GM18502 (cell line): ENCODE results near the gene RDH11.

Experiments
- ATAC-seq: cut with Tn5 transposase; IDR thresholded peaks from one replicate; pipeline ENCODE4 v1.9.1; 2021; ENCODE audit warnings: mild to moderate bottlenecking; ENCODE audit not compliant: unreplicated experiment, poor library complexity

Gene RDH11

GRCh38 chr14:67653651-67654280, 41.8 kb downstream of the RDH11 start:
- no peak for ATAC-seq

- no peak for ATAC-seq
These were observed 43.4 kb downstream of the RDH11 start for GRCh38 chr14:67652189-67652588.

- no peak for ATAC-seq
These were observed 44.9 kb downstream of the RDH11 start for GRCh38 chr14:67650694-67651093.

- ATAC-seq, result no peak
These were observed 45.4 kb downstream of the RDH11 start for GRCh38 chr14:67650151-67650550.

GRCh38 chr14:67646131-67646530, 49.4 kb downstream of the RDH11 start:
- ATAC-seq, result no peak

GRCh38 chr14:67645414-67645813, 50.1 kb downstream of the RDH11 start:
- no peak for ATAC-seq

GRCh38 chr14:67644428-67644827, 51.1 kb downstream of the RDH11 start:
- no peak for ATAC-seq

- ATAC-seq, result no peak
These were observed 51.9 kb downstream of the RDH11 start for GRCh38 chr14:67643713-67644112.

GRCh38 chr14:67641902-67642749, 53.4 kb downstream of the RDH11 start:
- ATAC-seq, result no peak

- no peak for ATAC-seq
These were observed 54.1 kb downstream of the RDH11 start for GRCh38 chr14:67641480-67641879.

GRCh38 chr14:67638642-67639041, 56.9 kb downstream of the RDH11 start:
- no peak for ATAC-seq

GRCh38 chr14:67636361-67636919, 59.1 kb downstream of the RDH11 start:
- no peak for ATAC-seq

- ATAC-seq, result no peak
These were observed 62.0 kb downstream of the RDH11 start for GRCh38 chr14:67633451-67634147.

GRCh38 chr14:67630938-67631337, 64.6 kb downstream of the RDH11 start:
- no peak for ATAC-seq

GRCh38 chr14:67630186-67630585, 65.4 kb downstream of the RDH11 start:
- no peak for ATAC-seq

GRCh38 chr14:67627519-67627918, 68.0 kb downstream of the RDH11 start:
- no peak for ATAC-seq
